ENCODE measurements around the gene CCZ1B.
"Not testable (repeated sequence)": the region's sequence is repeated elsewhere in the genome, so short reads cannot be mapped to it uniquely, and the experiment has no call there.

DNA sequence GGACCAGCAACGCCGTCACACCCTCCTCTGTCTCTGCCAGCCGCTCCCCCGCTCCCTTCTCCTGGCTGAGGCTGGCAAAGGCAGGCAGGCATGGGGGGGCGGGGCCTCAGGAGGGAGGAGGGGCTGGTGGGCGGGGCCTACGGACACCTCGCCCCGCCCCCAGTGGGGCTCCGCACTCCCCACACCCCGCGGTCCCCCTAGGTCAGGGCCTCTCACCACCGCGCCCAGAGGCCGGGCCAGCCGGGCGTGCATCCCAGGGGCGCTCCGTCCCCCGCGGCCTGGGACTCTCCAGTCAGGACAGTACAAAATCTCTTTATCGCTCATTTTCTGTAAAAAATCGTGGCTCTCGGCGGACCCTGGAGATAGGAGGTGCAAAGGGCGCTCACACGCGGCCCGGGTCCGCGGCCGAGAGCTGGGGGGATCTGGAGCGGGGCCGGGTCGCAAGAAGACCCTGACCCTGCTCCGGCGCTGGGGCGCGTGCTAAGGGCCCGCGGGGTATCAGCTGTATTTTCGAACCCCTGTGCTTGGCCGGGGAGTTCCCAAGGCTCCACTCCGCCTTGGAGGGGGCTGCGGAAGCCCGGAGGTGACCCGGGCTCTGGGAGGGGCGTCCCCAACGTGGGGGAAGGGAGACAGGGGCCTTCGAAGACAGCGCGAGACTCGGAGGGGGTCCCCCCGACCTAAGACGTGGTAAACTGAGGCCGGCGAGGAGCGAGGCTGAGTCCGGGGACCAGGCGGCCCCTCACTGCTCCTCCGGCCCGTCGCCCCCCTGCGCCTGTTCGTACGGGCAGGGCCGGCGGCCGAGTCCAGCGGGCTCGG is 28.9 kb upstream of the CCZ1B start:
- TF ChIP-seq EZH2phosphoT487 (IDR thresholded peaks at IDR 0.05; ENCODE audit: borderline replicate concordance, low read depth, low read length): not testable (repeated sequence)
- TF ChIP-seq, protein P1, sequence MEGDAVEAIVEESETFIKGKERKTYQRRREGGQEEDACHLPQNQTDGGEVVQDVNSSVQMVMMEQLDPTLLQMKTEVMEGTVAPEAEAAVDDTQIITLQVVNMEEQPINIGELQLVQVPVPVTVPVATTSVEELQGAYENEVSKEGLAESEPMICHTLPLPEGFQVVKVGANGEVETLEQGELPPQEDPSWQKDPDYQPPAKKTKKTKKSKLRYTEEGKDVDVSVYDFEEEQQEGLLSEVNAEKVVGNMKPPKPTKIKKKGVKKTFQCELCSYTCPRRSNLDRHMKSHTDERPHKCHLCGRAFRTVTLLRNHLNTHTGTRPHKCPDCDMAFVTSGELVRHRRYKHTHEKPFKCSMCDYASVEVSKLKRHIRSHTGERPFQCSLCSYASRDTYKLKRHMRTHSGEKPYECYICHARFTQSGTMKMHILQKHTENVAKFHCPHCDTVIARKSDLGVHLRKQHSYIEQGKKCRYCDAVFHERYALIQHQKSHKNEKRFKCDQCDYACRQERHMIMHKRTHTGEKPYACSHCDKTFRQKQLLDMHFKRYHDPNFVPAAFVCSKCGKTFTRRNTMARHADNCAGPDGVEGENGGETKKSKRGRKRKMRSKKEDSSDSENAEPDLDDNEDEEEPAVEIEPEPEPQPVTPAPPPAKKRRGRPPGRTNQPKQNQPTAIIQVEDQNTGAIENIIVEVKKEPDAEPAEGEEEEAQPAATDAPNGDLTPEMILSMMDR (conservative IDR thresholded peaks at IDR 0.05; ENCODE audit: low read length): not testable (repeated sequence)

Data from OCI-LY7 (cell line).